ENCODE results near the gene PBX1. TPM values are rescaled to one million over a fixed set of nuclear protein-coding genes. Genes with fewer than 3 reads are reported as not detected.

Gene PBX1
- total and polyA plus RNA-seq, 2 donors (not counting 3 experiments of a cell fraction or from before 2014, with no cell fraction given) = 10.7 to 24.1 TPM

DNA sequence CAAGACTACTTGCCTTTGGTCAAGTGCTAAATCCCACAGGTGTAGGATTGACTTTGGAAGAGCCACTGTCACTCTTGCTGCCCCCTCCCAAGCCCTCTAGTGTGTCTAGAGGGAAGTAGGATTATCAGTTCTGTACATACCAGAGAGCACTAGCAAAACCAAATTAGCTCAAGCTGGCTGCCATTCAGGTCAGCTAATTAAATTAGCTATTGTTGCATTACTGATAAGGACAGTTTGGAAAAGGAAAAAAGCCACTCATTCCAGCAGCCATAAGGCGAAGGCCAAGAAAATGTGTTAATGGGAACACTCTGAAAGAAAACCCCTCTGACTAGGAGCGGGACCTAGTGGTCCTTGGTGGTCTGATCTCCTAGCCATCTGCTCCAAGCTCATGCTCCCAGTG lies 321.7 kb downstream of the PBX1 start:
- intact Hi-C loops (cut with micrococcal nuclease) (no loop called here), dilution Hi-C loops (cut with MboI; ENCODE audit: extremely low pct_ligation_motif_present, low sequenced_read_pairs) (no loop called here)
- TF ChIP-seq MYC (IDR thresholded peaks at IDR 0.05; ENCODE audit: low read depth, low read length) (no peak), POLR2A (IDR thresholded peaks at IDR 0.05; ENCODE audit: low read depth, low read length) (no peak), POLR2AphosphoS5 (IDR thresholded peaks at IDR 0.05; ENCODE audit: insufficient read depth, low read depth, low read length) (no peak), JUN (IDR thresholded peaks at IDR 0.05; ENCODE audit: borderline replicate concordance, insufficient read depth, insufficient read length, low read depth) (no peak), GATA2 (IDR thresholded peaks at IDR 0.05; ENCODE audit: insufficient read depth, insufficient read length, low read depth, low read length) (no peak), FOS (IDR thresholded peaks at IDR 0.05; ENCODE audit: borderline replicate concordance, insufficient read depth, low read length) (no peak), MAX (IDR thresholded peaks at IDR 0.05; ENCODE audit: insufficient read depth, insufficient read length) (no peak), EZH2 (IDR thresholded peaks at IDR 0.05; ENCODE audit: borderline replicate concordance, low read depth, low read length, severe bottlenecking) (no peak)
- TF ChIP-seq, protein P1, sequence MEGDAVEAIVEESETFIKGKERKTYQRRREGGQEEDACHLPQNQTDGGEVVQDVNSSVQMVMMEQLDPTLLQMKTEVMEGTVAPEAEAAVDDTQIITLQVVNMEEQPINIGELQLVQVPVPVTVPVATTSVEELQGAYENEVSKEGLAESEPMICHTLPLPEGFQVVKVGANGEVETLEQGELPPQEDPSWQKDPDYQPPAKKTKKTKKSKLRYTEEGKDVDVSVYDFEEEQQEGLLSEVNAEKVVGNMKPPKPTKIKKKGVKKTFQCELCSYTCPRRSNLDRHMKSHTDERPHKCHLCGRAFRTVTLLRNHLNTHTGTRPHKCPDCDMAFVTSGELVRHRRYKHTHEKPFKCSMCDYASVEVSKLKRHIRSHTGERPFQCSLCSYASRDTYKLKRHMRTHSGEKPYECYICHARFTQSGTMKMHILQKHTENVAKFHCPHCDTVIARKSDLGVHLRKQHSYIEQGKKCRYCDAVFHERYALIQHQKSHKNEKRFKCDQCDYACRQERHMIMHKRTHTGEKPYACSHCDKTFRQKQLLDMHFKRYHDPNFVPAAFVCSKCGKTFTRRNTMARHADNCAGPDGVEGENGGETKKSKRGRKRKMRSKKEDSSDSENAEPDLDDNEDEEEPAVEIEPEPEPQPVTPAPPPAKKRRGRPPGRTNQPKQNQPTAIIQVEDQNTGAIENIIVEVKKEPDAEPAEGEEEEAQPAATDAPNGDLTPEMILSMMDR (IDR thresholded peaks at IDR 0.05; ENCODE audit: extremely low read depth in 1 of 2, insufficient read depth in 1 of 2, low read depth in 1 of 2, low read length in 2 of 2) = no peak
- Histone ChIP-seq H3K27me3 (ENCODE audit: control insufficient read depth in 2 of 2, insufficient read depth in 2 of 2, low read length in 2 of 2) (no peaks in the 10 kb centered on the region), H3K4me3 (replicated peaks in 1 of 3; ENCODE audit: insufficient read depth in 1 of 3, low read depth in 1 of 3, low read length in 3 of 3) (no peak overlapping the region), H4K20me1 (replicated peaks; ENCODE audit: control insufficient read depth, extremely low read depth, insufficient read depth, low read length) (no peaks in the 10 kb centered on the region), H3K36me3 (ENCODE audit: control insufficient read depth in 2 of 2, extremely low read depth in 1 of 2, insufficient read depth in 2 of 2, low read length in 2 of 2) (no peaks in the 10 kb centered on the region), H3K4me2 (ENCODE audit: insufficient read depth, low read length) (no peak overlapping the region), H3K79me2 (ENCODE audit: control insufficient read depth, insufficient read depth, low read length) (no peaks in the 10 kb centered on the region), H3K9ac (replicated peaks; ENCODE audit: extremely low read depth, insufficient read depth, low read length) (no peak overlapping the region), H3K9me1 (replicated peaks; ENCODE audit: control insufficient read depth, extremely low read depth, insufficient read depth, low read length) (peaks cover 3% of the 10 kb centered on the region), H3K4me1 (ENCODE audit: control insufficient read depth, extremely low read depth, insufficient read depth, low read length) (no peaks in the 10 kb centered on the region), H2AFZ (ENCODE audit: low read depth, low read length) (no peak overlapping the region), H3K9me3 (replicated peaks; ENCODE audit: control insufficient read depth, insufficient read depth, low read length) (no peaks in the 10 kb centered on the region), H3K27ac (ENCODE audit: insufficient read depth, low read depth, low read length) (no peak overlapping the region)
- DNase-seq (ENCODE audit: low read depth, low spot score) (no peak), FAIRE-seq (no peak)
- no TSS peak for BruUV-seq (replicated peaks)
- ChIA-PET POLR2A (no interaction called here), CTCF (no interaction called here)
